Hepatocyte (in vitro differentiated cells): Measurements from ENCODE around the gene OR7G2. TPM values are rescaled to one million over a fixed set of nuclear protein-coding genes. Genes with fewer than 3 reads are reported as not detected.

Experiments used
- DNase-seq: peaks from one replicate; pipeline ENCODE4 v3.0.0-alpha.2; 2016; ENCODE audit warnings: low spot score
- H2AFZ ChIP-seq: fragments of 200-600 bp; sonication (generic); 2 replicates; pipeline ENCODE4 v1.6.0; 2016; ENCODE audit warnings: antibody characterized with exemption, mild to moderate bottlenecking
- H3K27ac ChIP-seq: fragments of 200-600 bp; sonication (generic); 2 replicates; pipeline ENCODE4 v1.5.1; 2016; ENCODE audit warnings: mild to moderate bottlenecking
- H3K27me3 ChIP-seq: fragments of 200-600 bp; sonication (generic); 2 replicates; pipeline ENCODE4 v1.6.1; 2016
- H3K36me3 ChIP-seq: fragments of 200-600 bp; sonication (generic); replicated peaks from 2 replicates; pipeline ENCODE4 v1.5.1; 2016; ENCODE audit warnings: low read depth; ENCODE audit not compliant: insufficient read depth
- H3K4me1 ChIP-seq: fragments of 200-600 bp; sonication (generic); 2 replicates; pipeline ENCODE4 v1.5.1; 2016; ENCODE audit warnings: mild to moderate bottlenecking, moderate library complexity; ENCODE audit not compliant: insufficient read depth
- H3K4me2 ChIP-seq: fragments of 200-600 bp; sonication (generic); 2 replicates; pipeline ENCODE4 v1.6.0; 2016
- H3K4me3 ChIP-seq: fragments of 200-600 bp; sonication (generic); 2 replicates; pipeline ENCODE4 v1.5.1; 2016; ENCODE audit warnings: mild to moderate bottlenecking
- H3K79me2 ChIP-seq: fragments of 200-600 bp; sonication (generic); 2 replicates; pipeline ENCODE4 v1.6.0; 2017; ENCODE audit warnings: mild to moderate bottlenecking
- H3K9me2 ChIP-seq: fragments of 200-600 bp; sonication (generic); replicated peaks from 2 replicates; pipeline ENCODE4 v1.6.0; 2017; ENCODE audit warnings: mild to moderate bottlenecking; ENCODE audit not compliant: insufficient read depth
- H3K9me3 ChIP-seq: fragments of 200-600 bp; sonication (generic); 2 replicates; pipeline ENCODE4 v1.5.1; 2016; ENCODE audit warnings: low read depth, mild to moderate bottlenecking
- H4K20me1 ChIP-seq: fragments of 200-600 bp; sonication (generic); 2 replicates; pipeline ENCODE4 v1.6.0; 2016; ENCODE audit warnings: mild to moderate bottlenecking; ENCODE audit not compliant: insufficient read depth, poor library complexity, severe bottlenecking
- EZH2 ChIP-seq: fragments of 200-600 bp; sonication (generic); IDR thresholded peaks from 2 replicates; pipeline ENCODE4 v1.6.1; 2016; ENCODE audit warnings: antibody characterized with exemption, mild to moderate bottlenecking, borderline replicate concordance
- EZH2phosphoT487 ChIP-seq: fragments of 200-600 bp; sonication (generic); IDR thresholded peaks from one replicate; pipeline ENCODE4 v1.6.1; 2018; ENCODE audit warnings: antibody characterized with exemption, mild to moderate bottlenecking, low read depth, moderate library complexity; ENCODE audit not compliant: unreplicated experiment, severe bottlenecking
- WGBS: methylation state at CpG from one replicate; pipeline ENCODE4 v1.1.6; 2016; ENCODE audit warnings: low lambda C conversion rate; ENCODE audit errors: missing lambda C conversion rate; 5-methylcytosine and 5-hydroxymethylcytosine counted together
- polyA plus RNA-seq: library from polyadenylated mRNA; unstranded; fragments of >200 nt; fragmentation: Nextera tagmentation; extraction: Ambion mirVana; gene quantifications from 2 replicates; pipeline ENCODE4 v1.2.1, GENCODE V29; 2016
- total RNA-seq: library from RNA; depleted of rRNA; stranded (reverse); fragments of >200 nt; gene quantifications from 2 replicates; pipeline ENCODE4 v1.2.3, GENCODE V29; 2014
- TF ChIP-seq, protein P1 (sequence below): fragments of 200-600 bp; sonication (generic); IDR thresholded peaks from 2 replicates; pipeline ENCODE4 v1.5.1; 2016; ENCODE audit warnings: antibody characterized with exemption, mild to moderate bottlenecking; ENCODE audit not compliant: poor library complexity

The OR7G2 gene
- total and polyA plus RNA-seq, 2 experiments from 2014 or later: not detected

DNA sequence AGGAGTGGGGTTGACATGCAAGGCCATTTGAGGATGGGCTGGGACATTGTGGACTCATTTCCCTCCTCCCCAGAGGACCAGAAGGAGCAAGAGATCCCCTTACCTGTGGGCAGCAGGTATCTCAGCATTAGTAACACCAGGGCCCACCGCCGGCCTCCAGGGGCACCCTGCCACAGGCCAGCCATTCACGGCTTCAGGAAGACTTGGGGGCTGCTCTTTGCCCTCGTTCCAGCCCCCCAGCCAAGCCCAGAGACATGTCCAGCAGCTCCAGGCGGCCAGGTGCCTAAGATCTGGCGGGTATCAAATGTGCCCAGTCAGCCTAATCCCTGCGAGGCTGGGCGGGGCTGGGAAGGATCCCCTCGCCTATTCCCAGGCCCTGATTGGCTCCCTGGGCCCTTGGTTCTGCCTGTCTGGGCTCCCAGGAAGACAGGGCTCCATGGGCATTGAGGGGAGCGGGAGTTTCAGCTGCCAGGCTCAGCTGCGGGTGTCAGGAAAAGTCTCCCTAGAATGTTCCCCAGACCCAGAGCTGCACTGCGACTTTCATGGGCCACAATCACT lies 41.7 kb downstream of the OR7G2 start:
- Histone ChIP-seq H3K4me3 (no peak overlapping the region), H3K27me3 (no peaks in the 10 kb centered on the region), H3K9me2 (no peaks in the 10 kb centered on the region), H2AFZ (no peak overlapping the region), H3K9me3 (no peaks in the 10 kb centered on the region), H3K79me2 (no peaks in the 10 kb centered on the region), H3K36me3 (no peaks in the 10 kb centered on the region), H3K4me2 (no peak overlapping the region), H4K20me1 (no peaks in the 10 kb centered on the region), H3K27ac (no peak overlapping the region), H3K4me1 (no peaks in the 10 kb centered on the region)
- WGBS: 75% methylated on average over 12 of the region's 12 CpGs
- TF ChIP-seq EZH2phosphoT487 (no peak), EZH2 (no peak)
- TF ChIP-seq, protein P1, sequence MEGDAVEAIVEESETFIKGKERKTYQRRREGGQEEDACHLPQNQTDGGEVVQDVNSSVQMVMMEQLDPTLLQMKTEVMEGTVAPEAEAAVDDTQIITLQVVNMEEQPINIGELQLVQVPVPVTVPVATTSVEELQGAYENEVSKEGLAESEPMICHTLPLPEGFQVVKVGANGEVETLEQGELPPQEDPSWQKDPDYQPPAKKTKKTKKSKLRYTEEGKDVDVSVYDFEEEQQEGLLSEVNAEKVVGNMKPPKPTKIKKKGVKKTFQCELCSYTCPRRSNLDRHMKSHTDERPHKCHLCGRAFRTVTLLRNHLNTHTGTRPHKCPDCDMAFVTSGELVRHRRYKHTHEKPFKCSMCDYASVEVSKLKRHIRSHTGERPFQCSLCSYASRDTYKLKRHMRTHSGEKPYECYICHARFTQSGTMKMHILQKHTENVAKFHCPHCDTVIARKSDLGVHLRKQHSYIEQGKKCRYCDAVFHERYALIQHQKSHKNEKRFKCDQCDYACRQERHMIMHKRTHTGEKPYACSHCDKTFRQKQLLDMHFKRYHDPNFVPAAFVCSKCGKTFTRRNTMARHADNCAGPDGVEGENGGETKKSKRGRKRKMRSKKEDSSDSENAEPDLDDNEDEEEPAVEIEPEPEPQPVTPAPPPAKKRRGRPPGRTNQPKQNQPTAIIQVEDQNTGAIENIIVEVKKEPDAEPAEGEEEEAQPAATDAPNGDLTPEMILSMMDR: no peak
- no peak for DNase-seq

DNA sequence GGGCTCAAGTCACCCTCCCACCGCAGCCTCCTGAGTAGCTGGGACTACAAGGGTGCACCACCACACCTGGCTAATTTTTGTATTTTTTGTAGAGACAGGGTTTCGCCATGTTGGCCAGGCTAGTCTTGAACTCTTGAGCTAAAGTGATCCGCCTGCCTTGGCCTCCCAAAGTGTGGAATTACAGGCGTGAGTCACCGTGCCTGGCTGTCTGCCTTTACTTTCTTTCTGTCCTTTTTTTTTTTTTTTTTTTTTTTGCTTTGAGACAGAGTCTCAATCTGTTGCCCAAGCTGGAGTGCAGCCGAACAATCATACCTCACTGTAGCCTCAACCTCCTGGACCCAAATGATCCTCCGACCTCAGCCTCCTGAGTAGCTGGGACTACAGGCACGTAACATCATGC lies 45.4 kb downstream of the OR7G2 start:
- no peaks in the 10 kb centered on the region for H3K27me3 ChIP-seq
- TF ChIP-seq, protein P1: no peak
- TF ChIP-seq EZH2 (no peak), EZH2phosphoT487 (no peak)
- no peaks in the 10 kb centered on the region for H3K79me2 ChIP-seq
- WGBS: 89% methylated on average over 8 of the region's 8 CpGs
- H2AFZ ChIP-seq: no peak overlapping the region
- H3K4me2 ChIP-seq: no peak overlapping the region
- no peak overlapping the region for H3K4me3 ChIP-seq
- H3K27ac ChIP-seq: no peak overlapping the region
- no peaks in the 10 kb centered on the region for H3K9me2 ChIP-seq
- H3K36me3 ChIP-seq: no peaks in the 10 kb centered on the region
- no peaks in the 10 kb centered on the region for H3K4me1 ChIP-seq
- no peak for DNase-seq
- H3K9me3 ChIP-seq: no peaks in the 10 kb centered on the region
- H4K20me1 ChIP-seq: no peaks in the 10 kb centered on the region

DNA sequence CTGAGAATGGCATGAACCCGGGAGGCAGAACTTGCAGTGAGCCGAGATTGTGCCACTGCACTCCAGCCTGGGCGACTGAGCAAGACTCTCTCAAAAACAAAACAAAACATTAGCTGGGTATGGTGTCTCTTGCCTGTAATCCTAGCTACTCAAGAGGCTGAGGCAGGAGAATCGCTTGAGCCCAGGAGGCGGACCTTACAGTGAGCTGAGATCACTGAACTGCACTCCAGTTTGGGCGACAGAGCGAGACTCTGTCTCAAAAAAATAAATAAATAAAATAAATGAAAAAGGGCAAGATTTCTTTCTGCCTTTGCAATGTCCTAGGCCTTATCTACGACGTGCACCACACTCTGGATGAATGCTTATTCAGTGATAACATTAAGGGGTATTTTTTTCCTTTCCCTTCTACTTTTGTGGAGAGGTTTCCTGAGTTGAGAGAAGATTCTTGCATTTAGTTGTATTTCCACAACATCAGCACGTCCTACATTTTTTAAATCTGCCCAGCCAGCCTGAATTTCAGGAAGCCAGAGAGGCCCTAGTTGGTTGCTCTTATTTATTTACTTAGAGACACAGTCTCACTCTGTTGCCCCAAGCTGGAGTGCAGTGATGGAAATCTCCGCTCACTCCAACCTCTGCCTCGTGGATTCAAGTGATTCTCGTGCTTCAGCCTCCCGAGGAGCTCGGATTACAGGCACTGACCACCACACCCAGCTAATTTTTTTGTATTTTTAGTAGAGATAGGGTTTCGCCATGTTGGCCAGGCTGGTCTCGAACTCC lies 46.5 kb downstream of the OR7G2 start:
- TF ChIP-seq EZH2phosphoT487: no peak
- TF ChIP-seq, protein P1: no peak
- no peak for TF ChIP-seq EZH2
- no peak overlapping the region for H2AFZ ChIP-seq
- no peaks in the 10 kb centered on the region for H3K36me3 ChIP-seq
- no peaks in the 10 kb centered on the region for H3K9me3 ChIP-seq
- no peaks in the 10 kb centered on the region for H3K79me2 ChIP-seq
- H3K9me2 ChIP-seq: no peaks in the 10 kb centered on the region
- H3K4me2 ChIP-seq: no peak overlapping the region
- DNase-seq: no peak
- H3K27ac ChIP-seq: peak overlapping the region; percentile 51
- H3K4me3 ChIP-seq: no peak overlapping the region
- WGBS: 68% methylated on average over 17 of the region's 17 CpGs
- no peaks in the 10 kb centered on the region for H3K4me1 ChIP-seq
- H3K27me3 ChIP-seq: no peaks in the 10 kb centered on the region
- no peaks in the 10 kb centered on the region for H4K20me1 ChIP-seq
